Lower leg skin (tissue), 3 donors: ENCODE data around the gene RNF169.

Experiments used
- CTCF ChIP-seq, 3 donors: fragments of 450-650 bp; IDR thresholded peaks; one replicate each; pipeline ENCODE4 v1.5.1; 2016; ENCODE audit warnings: antibody characterized with exemption in 3 of 3, mild to moderate bottlenecking in 3 of 3, moderate library complexity in 2 of 3
- POLR2A ChIP-seq, 2 donors: fragments of 450-650 bp; IDR thresholded peaks; one replicate each; pipeline ENCODE4 v1.6.1; 2016 to 2017; ENCODE audit warnings: antibody characterized with exemption in 2 of 2, mild to moderate bottlenecking in 1 of 2, moderate library complexity in 1 of 2

GRCh38 chr11:74839446-74839845 is 90.8 kb downstream of the RNF169 start:
- TF ChIP-seq POLR2A (IDR thresholded peaks at IDR 0.05) (no peak), CTCF (IDR thresholded peaks at IDR 0.05) (no peak)
